GM18505 (cell line): ENCODE measurements around the gene CFAP97D2.
"Not testable (repeated sequence)": the region's sequence is repeated elsewhere in the genome, so short reads cannot be mapped to it uniquely, and the experiment has no call there.

Source experiments
- ATAC-seq: cut with Tn5 transposase; IDR thresholded peaks from one replicate; pipeline ENCODE4 v1.9.1; 2021; ENCODE audit not compliant: unreplicated experiment
- POLR2A ChIP-seq: IDR thresholded peaks from 4 replicates; pipeline ENCODE4 v1.6.1; 2011; ENCODE audit warnings: borderline replicate concordance; ENCODE audit not compliant: insufficient read depth, insufficient read length; ENCODE audit errors: extremely low read depth

CFAP97D2 gene

GRCh38 chr13:114257014-114257413 lies 78.0 kb downstream of the CFAP97D2 start:
- ATAC-seq: no peak
- TF ChIP-seq POLR2A: no peak

- no peak for TF ChIP-seq POLR2A
- no peak for ATAC-seq
Measured at GRCh38 chr13:114258589-114258988, 79.5 kb downstream of the CFAP97D2 start.

GRCh38 chr13:114259374-114259773 lies 80.3 kb downstream of the CFAP97D2 start:
- ATAC-seq: no peak
- TF ChIP-seq POLR2A: no peak

GRCh38 chr13:114259974-114260373 lies 80.9 kb downstream of the CFAP97D2 start:
- no peak for TF ChIP-seq POLR2A
- ATAC-seq: no peak

- no peak for TF ChIP-seq POLR2A
- ATAC-seq: no peak
Measured at GRCh38 chr13:114260814-114261213, 81.8 kb downstream of the CFAP97D2 start.

GRCh38 chr13:114261328-114261965 lies 82.4 kb downstream of the CFAP97D2 start:
- TF ChIP-seq POLR2A: no peak
- no peak for ATAC-seq

GRCh38 chr13:114263578-114263977 lies 84.5 kb downstream of the CFAP97D2 start:
- TF ChIP-seq POLR2A: no peak

GRCh38 chr13:114264313-114264712 lies 85.3 kb downstream of the CFAP97D2 start:
- ATAC-seq: not testable (repeated sequence)

More at GRCh38 chr13:114263578-114263977, 84.5 kb downstream of the CFAP97D2 start:
- no peak for ATAC-seq

GRCh38 chr13:114264886-114265611 lies 86.0 kb downstream of the CFAP97D2 start:
- TF ChIP-seq POLR2A: no peak
- ATAC-seq: no peak

GRCh38 chr13:114266241-114266640 lies 87.2 kb downstream of the CFAP97D2 start:
- ATAC-seq: no peak

GRCh38 chr13:114268344-114269280 lies 89.6 kb downstream of the CFAP97D2 start:
- ATAC-seq: no peak
- TF ChIP-seq POLR2A: no peak

More at GRCh38 chr13:114266241-114266640, 87.2 kb downstream of the CFAP97D2 start:
- TF ChIP-seq POLR2A: no peak

GRCh38 chr13:114269281-114269770 lies 90.3 kb downstream of the CFAP97D2 start:
- TF ChIP-seq POLR2A: no peak
- ATAC-seq: no peak
